A549 (cell line): ENCODE measurements around the gene CPA3. TPM values are rescaled to one million over a fixed set of nuclear protein-coding genes. Genes with fewer than 3 reads are reported as not detected.

ENCODE experiments used
- ATAC-seq, 2 experiments: fragments of 200-7000 bp in 1 of 2; fragments of >200 bp in 1 of 2; cut with Nextera tagmentation in 1 of 2; cut with Tn5 transposase in 1 of 2; 3 replicates each; pipeline versions ENCODE4 v1.8.0 to v1.9.1; 2018 to 2020; ENCODE audit warnings: mild to moderate bottlenecking in 1 of 2, moderate library complexity in 1 of 2
- CTCF ChIA-PET: fragments of 300-600 bp; sonication (Branson Sonifier 250); formaldehyde crosslinking; extraction: SDS; loops from one replicate; lab custom pipeline; 2021; ENCODE audit warnings: antibody characterized with exemption, inconsistent platforms; lab: Yijun Ruan, JAX
- POLR2A ChIA-PET: fragments of 350-600 bp; formaldehyde crosslinking; extraction: SDS; loops from one replicate; lab custom pipeline; 2021; ENCODE audit warnings: antibody characterized with exemption, inconsistent platforms; lab: Yijun Ruan, JAX
- DNase-seq, 2 experiments: peaks; one replicate each; pipeline versions ENCODE4 v3.0.0 to v3.0.0-alpha.2; 2011 to 2016; ENCODE audit warnings: low read depth in 1 of 2, low spot score in 1 of 2
- FAIRE-seq: peaks from 2 replicates; lab custom pipeline; 2011; peaks lifted over from hg19 to GRCh38; lab: Jason Lieb, UNC
- H3K27ac ChIP-seq, 2 experiments: fragments of >200 bp; sonication (Bioruptor Twin); formaldehyde crosslinking; 3 replicates each; pipeline ENCODE4 v1.5.1; 2016 to 2017
- H3K4me1 ChIP-seq: fragments of >200 bp; sonication (Bioruptor Twin); formaldehyde crosslinking; 3 replicates; pipeline ENCODE4 v1.6.1; 2016
- H3K4me2 ChIP-seq: fragments of >200 bp; sonication (Bioruptor Twin); formaldehyde crosslinking; 3 replicates; pipeline ENCODE4 v1.6.1; 2016
- H3K4me3 ChIP-seq: fragments of >200 bp; sonication (Bioruptor Twin); formaldehyde crosslinking; 3 replicates; pipeline ENCODE4 v1.5.1; 2016
- H3K9me3 ChIP-seq: fragments of >200 bp; sonication (Bioruptor Twin); formaldehyde crosslinking; 3 replicates; pipeline ENCODE4 v1.6.1; 2016
- CBX8 ChIP-seq: fragments of 200-600 bp; sonication (generic); IDR thresholded peaks from 2 replicates; pipeline ENCODE4 v1.6.1; 2016
- EHMT2 ChIP-seq: fragments of 200-600 bp; sonication (generic); IDR thresholded peaks from 2 replicates; pipeline ENCODE4 v1.6.1; 2016; ENCODE audit warnings: antibody characterized with exemption, low read depth, mild to moderate bottlenecking, moderate library complexity
- FOXS1 ChIP-seq: fragments of 250-450 bp; sonication (Bioruptor Pico); IDR thresholded peaks from 2 replicates; pipeline ENCODE4 v1.5.0; 2020; ENCODE audit warnings: mild to moderate bottlenecking, moderate library complexity
- GATA3 ChIP-seq: IDR thresholded peaks from 2 replicates; pipeline ENCODE4 v1.6.1; 2012; ENCODE audit warnings: borderline replicate concordance
- HOXA7 ChIP-seq: fragments of 250-450 bp; sonication (Bioruptor Pico); IDR thresholded peaks from 2 replicates; pipeline ENCODE4 v1.5.0; 2020; ENCODE audit warnings: mild to moderate bottlenecking, moderate library complexity
- HOXB5 ChIP-seq: fragments of 250-450 bp; sonication (Bioruptor Pico); IDR thresholded peaks from 2 replicates; pipeline ENCODE4 v1.5.0; 2020; ENCODE audit warnings: mild to moderate bottlenecking, moderate library complexity
- MAFK ChIP-seq: fragments of 450-650 bp; IDR thresholded peaks from 2 replicates; pipeline ENCODE4 v1.6.1; 2014; ENCODE audit not compliant: partially characterized antibody
- MAZ ChIP-seq: fragments of 150-350 bp; IDR thresholded peaks from 2 replicates; pipeline ENCODE4 v1.6.1; 2014; ENCODE audit warnings: antibody characterized with exemption, low read depth, low read length, borderline replicate concordance
- NFE2L2 ChIP-seq: fragments of 150-350 bp; conservative IDR thresholded peaks from 2 replicates; pipeline ENCODE4 v1.6.1; 2014; ENCODE audit warnings: low read length
- NPAS2 ChIP-seq: fragments of 250-450 bp; sonication (Bioruptor Pico); IDR thresholded peaks from 2 replicates; pipeline ENCODE4 v1.8.0; 2022; ENCODE audit warnings: mild to moderate bottlenecking, moderate library complexity, borderline replicate concordance
- POLR2A ChIP-seq: IDR thresholded peaks from 2 replicates; pipeline ENCODE4 v1.6.1; 2012; ENCODE audit warnings: mild to moderate bottlenecking, low read length
- SMC3 ChIP-seq: fragments of >200 bp; sonication (Bioruptor Twin); formaldehyde crosslinking; IDR thresholded peaks from 3 replicates; pipeline ENCODE4 v1.6.1; 2018; ENCODE audit warnings: inconsistent platforms
- ZC3H11A ChIP-seq: fragments of 450-650 bp; IDR thresholded peaks from 2 replicates; pipeline ENCODE4 v1.6.1; 2014; ENCODE audit warnings: antibody characterized with exemption, mild to moderate bottlenecking
- ZSCAN20 ChIP-seq: fragments of 250-450 bp; sonication (Bioruptor Pico); IDR thresholded peaks from 2 replicates; pipeline ENCODE4 v1.8.0; 2022; ENCODE audit warnings: mild to moderate bottlenecking, moderate library complexity
- WGBS: methylation state at CpG from one replicate; pipeline ENCODE4 v1.1.6; 2017; ENCODE audit errors: missing lambda C conversion rate; 5-methylcytosine and 5-hydroxymethylcytosine counted together
- polyA plus RNA-seq, 4 experiments: library from polyadenylated mRNA; depleted of rRNA in 3 of 4; stranded (reverse); fragments of >200 nt; fragmentation: RNase III in 1 of 4; extraction: RNeasy Plus Mini Kit Qiagen cat#74134 plus additional on column Dnase treatment in 1 of 4; gene quantifications; 2 replicates in 3 of 4; 3 replicates in 1 of 4; pipeline ENCODE4 v1.2.3, GENCODE V29; 2011 to 2017
- TF ChIP-seq, protein P1 (sequence below): fragments of 450-650 bp; IDR thresholded peaks from 2 replicates; pipeline ENCODE4 v1.6.1; 2014; ENCODE audit warnings: antibody characterized with exemption
- TF ChIP-seq, protein P2 (sequence below): fragments of 200-600 bp; sonication (generic); IDR thresholded peaks from 2 replicates; pipeline ENCODE4 v1.6.1; 2016; ENCODE audit warnings: antibody characterized with exemption, mild to moderate bottlenecking, moderate library complexity
- TF ChIP-seq, protein P3 (sequence below): fragments of 150-350 bp; IDR thresholded peaks from 2 replicates; pipeline ENCODE4 v1.6.1; 2014; ENCODE audit warnings: low read depth, mild to moderate bottlenecking, low read length

CPA3 gene
- polyA plus RNA-seq, 2 of the 4 experiments (the other 2 are of a cell fraction): not detected

DNA sequence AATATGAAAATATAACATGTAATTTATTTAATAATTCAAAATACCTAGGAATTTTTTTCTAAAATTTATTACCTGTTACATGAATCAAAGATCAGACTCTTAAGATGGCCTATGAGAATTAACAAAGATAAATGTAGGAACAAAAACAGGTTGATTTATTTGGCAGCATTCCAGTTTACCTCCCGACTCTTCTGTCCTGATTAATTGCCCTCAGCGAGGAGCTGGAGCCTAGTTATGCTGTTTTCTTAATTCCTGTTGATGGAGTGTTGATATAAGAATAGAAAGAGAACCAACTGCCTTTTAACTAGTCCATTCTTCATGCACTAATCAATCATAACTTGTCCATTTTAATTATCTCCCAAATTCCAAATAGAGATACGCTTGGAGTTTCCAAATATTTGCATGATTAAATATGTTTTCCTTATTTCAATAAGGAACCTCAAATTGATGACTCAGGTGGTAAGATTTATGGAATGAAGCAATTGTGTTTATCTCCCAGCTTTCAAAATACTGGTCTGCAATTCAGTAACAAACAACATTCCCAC is 48.0 kb upstream of the CPA3 start:
- no peak for DNase-seq

DNA sequence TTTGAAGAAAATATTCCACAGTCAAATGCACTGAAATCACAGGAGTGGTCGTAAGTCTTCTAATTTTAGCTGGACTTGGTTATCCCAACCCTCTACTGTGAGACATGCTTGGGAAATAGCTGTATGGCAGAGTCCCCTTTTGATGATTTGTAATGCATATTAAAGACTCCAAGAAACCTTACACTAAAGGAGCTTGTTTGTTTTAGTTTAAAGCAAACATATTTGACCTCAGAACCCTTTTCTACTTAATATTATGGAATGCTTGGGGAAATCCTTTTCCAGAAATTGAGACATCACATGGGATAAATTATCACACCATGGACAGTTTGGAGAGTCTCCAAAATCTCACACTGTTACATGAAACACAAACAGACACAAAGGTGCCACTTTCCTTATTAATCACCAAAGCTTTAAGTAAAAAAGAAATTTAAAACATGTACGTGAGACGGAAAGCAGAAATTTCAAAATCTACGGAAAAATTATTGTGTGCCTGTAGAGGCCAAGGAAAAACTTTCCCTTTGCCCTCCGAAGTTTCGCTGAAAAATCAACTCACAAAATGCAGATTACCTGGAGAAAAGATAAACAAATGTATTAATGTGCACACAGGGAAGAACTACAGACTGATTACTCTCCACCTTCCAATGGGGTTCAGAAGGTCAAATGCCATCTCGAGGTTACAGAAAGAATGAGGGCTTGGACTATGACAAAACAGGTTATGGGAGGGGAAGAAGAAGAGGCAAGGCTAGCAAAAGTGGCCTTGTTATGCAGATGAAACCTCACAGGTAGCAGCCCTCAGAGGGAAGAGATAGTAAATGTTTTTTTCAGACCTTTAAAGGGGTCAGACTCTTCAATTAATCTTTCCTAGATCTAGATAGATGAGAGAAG is 44.5 kb upstream of the CPA3 start:
- H3K4me2 ChIP-seq: 0 out of 3 replicates have a peak overlapping the region, but pooled peaks have one; percentile 9
- WGBS: 58% methylated on average over 7 of the region's 7 CpGs
- FAIRE-seq: no peak
- peak in 1 of 2 experiments; percentile 41; a peak in 2 of 6 replicates for ATAC-seq
- no peaks in the 10 kb centered on the region for H3K4me1 ChIP-seq
- DNase-seq: peak in 1 of 2 experiments; percentile 2
- no peak overlapping the region for H3K27ac ChIP-seq
- H3K4me3 ChIP-seq: no peak overlapping the region
- no peak for TF ChIP-seq HOXA7 (CRISPR knock-in tag)
- TF ChIP-seq POLR2A: no peak
- TF ChIP-seq NFE2L2: no peak
- ChIA-PET CTCF (interaction anchor here (0.7 to 1.2 kb wide), 3 partner anchors 8 to 123 kb away, joined by 3 read pairs; no protein-coding TSS in a partner anchor), POLR2A (no interaction called here)
- H3K9me3 ChIP-seq: no peaks in the 10 kb centered on the region

More for the DNA sequence above, 48.0 kb upstream of the CPA3 start:
- no peaks in the 10 kb centered on the region for H3K4me1 ChIP-seq
- TF ChIP-seq, protein P1, sequence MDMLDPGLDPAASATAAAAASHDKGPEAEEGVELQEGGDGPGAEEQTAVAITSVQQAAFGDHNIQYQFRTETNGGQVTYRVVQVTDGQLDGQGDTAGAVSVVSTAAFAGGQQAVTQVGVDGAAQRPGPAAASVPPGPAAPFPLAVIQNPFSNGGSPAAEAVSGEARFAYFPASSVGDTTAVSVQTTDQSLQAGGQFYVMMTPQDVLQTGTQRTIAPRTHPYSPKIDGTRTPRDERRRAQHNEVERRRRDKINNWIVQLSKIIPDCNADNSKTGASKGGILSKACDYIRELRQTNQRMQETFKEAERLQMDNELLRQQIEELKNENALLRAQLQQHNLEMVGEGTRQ: no peak
- no peak for TF ChIP-seq NPAS2 (CRISPR knock-in tag)
- no peak for TF ChIP-seq MAFK
- no peak for TF ChIP-seq CBX8
- no peak for TF ChIP-seq SMC3
- TF ChIP-seq GATA3: no peak
- TF ChIP-seq FOXS1 (CRISPR knock-in tag): no peak
- TF ChIP-seq NFE2L2: no peak
- TF ChIP-seq, protein P2, sequence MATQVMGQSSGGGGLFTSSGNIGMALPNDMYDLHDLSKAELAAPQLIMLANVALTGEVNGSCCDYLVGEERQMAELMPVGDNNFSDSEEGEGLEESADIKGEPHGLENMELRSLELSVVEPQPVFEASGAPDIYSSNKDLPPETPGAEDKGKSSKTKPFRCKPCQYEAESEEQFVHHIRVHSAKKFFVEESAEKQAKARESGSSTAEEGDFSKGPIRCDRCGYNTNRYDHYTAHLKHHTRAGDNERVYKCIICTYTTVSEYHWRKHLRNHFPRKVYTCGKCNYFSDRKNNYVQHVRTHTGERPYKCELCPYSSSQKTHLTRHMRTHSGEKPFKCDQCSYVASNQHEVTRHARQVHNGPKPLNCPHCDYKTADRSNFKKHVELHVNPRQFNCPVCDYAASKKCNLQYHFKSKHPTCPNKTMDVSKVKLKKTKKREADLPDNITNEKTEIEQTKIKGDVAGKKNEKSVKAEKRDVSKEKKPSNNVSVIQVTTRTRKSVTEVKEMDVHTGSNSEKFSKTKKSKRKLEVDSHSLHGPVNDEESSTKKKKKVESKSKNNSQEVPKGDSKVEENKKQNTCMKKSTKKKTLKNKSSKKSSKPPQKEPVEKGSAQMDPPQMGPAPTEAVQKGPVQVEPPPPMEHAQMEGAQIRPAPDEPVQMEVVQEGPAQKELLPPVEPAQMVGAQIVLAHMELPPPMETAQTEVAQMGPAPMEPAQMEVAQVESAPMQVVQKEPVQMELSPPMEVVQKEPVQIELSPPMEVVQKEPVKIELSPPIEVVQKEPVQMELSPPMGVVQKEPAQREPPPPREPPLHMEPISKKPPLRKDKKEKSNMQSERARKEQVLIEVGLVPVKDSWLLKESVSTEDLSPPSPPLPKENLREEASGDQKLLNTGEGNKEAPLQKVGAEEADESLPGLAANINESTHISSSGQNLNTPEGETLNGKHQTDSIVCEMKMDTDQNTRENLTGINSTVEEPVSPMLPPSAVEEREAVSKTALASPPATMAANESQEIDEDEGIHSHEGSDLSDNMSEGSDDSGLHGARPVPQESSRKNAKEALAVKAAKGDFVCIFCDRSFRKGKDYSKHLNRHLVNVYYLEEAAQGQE: no peak
- TF ChIP-seq ZSCAN20: no peak
- no peak overlapping the region for H3K27ac ChIP-seq
- H3K9me3 ChIP-seq: no peaks in the 10 kb centered on the region
- FAIRE-seq: no peak
- no peak overlapping the region for H3K4me2 ChIP-seq
- CTCF ChIA-PET: no interaction called here
- WGBS: 27% methylated on average over 3 of the region's 3 CpGs
- ATAC-seq: no peak
- POLR2A ChIA-PET: no interaction called here
- no peak overlapping the region for H3K4me3 ChIP-seq

DNA sequence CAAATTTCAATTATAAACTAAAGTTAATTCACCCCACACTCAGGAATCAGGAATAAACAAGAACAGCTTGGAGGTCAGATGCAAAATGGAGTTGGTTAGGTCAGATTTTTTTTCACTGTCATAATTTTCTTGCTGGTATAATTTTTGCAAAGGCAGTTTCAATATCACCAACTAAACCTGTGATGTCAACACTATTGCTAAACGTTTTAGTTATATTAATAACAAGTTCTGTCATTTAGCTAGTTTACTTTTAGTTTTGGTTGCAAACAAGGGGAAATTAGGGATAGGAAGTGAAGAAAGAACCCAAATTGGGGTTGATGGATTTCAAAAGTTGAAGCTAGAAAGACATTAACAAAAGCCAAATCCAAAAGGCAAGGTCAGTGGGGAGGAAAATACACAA is 42.1 kb upstream of the CPA3 start:
- FAIRE-seq: no peak
- H3K4me3 ChIP-seq: no peak overlapping the region
- ChIA-PET CTCF (interaction anchor here (0.6 kb wide), 1 partner anchor 121 kb away, joined by 3 read pairs; no protein-coding TSS in a partner anchor), POLR2A (no interaction called here)
- no peak for DNase-seq
- no peaks in the 10 kb centered on the region for H3K9me3 ChIP-seq
- no peak overlapping the region for H3K27ac ChIP-seq
- no peaks in the 10 kb centered on the region for H3K4me1 ChIP-seq
- ATAC-seq: no peak
- WGBS: 2% methylated on average over 1 of the region's 1 CpG
- H3K4me2 ChIP-seq: no peak overlapping the region
- TF ChIP-seq, protein P1: no peak
- TF ChIP-seq, protein P3, sequence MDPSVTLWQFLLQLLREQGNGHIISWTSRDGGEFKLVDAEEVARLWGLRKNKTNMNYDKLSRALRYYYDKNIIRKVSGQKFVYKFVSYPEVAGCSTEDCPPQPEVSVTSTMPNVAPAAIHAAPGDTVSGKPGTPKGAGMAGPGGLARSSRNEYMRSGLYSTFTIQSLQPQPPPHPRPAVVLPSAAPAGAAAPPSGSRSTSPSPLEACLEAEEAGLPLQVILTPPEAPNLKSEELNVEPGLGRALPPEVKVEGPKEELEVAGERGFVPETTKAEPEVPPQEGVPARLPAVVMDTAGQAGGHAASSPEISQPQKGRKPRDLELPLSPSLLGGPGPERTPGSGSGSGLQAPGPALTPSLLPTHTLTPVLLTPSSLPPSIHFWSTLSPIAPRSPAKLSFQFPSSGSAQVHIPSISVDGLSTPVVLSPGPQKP: no peak
- TF ChIP-seq MAZ: no peak
- TF ChIP-seq HOXB5 (CRISPR knock-in tag): no peak
- TF ChIP-seq ZC3H11A: no peak
- no peak for TF ChIP-seq EHMT2
